Measurements from ENCODE around the gene KRT77.
"Not testable (repeated sequence)": the region's sequence is repeated elsewhere in the genome, so short reads cannot be mapped to it uniquely, and the experiment has no call there.

KRT77 gene

DNA sequence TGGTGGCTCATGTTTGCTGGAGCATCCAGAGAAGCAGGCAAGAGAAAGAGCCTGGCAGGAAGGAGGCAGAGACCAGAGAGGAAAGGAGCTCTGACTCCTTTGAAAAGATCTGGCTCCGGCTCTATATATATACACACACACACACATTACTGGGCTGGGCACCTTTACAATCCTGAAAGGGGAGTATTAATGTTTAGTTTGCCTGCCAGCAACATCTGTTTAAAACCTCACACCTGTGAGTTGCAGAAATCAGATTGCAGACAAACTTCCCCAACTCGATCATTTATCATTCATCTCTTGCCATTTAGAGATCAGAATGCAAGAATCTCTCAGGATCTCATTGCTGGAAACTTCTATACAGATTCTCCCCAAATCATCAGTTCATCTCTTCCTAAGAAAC is at the start of gene KRT77:
TSS of gene KRT77 (minus strand) at position 101 of the 400 bp plus-strand sequence. CDS start at position 11, 90 bp downstream.
- in situ Hi-C loops (cut with HindIII; ENCODE audit: low sequenced_read_pairs): loop anchor here (25.0 kb wide), 1 partner anchor 159 kb away; no protein-coding TSS in a partner anchor

- in situ Hi-C loops (cut with HindIII; ENCODE audit: low sequenced_read_pairs): no loop called here
Observed at GRCh38 chr12:52752516-52752915, 49.2 kb upstream of the KRT77 start.

DNA sequence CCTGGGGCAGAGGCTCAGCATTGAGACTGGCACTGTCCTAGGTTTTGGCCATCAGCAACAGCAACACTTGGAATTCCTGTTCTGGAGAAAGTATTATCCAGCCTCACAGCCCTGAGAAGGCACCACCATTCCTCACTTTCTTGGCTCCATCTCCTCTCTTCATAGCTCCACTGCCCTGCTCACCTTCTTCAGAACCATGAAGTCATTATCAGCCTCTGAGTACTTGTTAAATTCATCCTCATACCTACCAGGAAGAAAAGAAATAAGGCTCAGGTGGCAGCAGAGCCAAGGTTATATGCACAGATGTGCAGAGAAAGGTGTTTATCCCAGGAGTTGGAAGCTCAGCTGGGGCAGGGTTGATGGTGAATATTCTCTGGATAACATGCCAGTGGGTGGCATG is 48.5 kb upstream of the KRT77 start:
- in situ Hi-C loops (cut with HindIII; ENCODE audit: low sequenced_read_pairs): no loop called here

GRCh38 chr12:52750532-52750931 is 47.2 kb upstream of the KRT77 start:
- in situ Hi-C loops (cut with HindIII; ENCODE audit: low sequenced_read_pairs): not testable (repeated sequence)

GRCh38 chr12:52749827-52750226 is 46.5 kb upstream of the KRT77 start:
- in situ Hi-C loops (cut with HindIII; ENCODE audit: low sequenced_read_pairs): no loop called here

DNA sequence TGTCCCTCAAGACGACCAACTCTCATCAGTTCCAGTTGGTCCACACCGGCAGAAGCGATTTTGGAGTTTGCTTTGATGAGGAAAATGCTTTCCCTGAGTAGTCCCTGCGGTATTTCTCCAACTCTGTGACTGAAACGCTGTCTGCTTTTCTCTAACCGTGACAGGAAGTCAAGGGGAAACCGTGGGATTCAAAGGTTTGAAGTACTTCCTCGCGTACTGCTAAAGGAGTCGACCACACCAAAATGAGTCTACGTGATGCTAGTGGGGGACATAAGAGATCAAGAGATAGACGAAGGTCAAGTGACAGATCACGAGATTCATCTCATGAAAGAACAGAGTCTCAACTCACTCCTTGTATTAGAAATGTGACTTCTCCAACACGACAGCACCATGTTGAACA is 45.3 kb upstream of the KRT77 start:
- in situ Hi-C loops (cut with HindIII; ENCODE audit: low sequenced_read_pairs): no loop called here

DNA sequence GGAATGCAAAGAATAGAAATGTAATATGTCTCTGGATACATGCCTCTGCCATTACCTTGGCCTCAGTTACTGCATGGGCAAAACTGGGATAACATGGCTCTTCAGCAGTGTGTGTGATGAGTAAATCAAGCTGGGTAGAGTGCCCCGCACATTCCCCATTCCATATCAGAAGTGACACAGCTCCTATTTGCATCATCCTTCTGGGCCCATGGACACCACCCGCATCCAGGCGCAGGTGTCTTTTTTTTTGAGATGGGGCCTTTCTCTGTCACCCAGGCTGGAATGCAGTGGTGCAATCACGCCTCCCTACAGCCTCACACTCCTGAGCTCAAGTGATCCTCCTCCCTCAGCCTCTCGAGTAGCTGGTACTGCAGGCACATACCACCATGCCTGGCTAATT is 42.2 kb upstream of the KRT77 start:
- in situ Hi-C loops (cut with HindIII; ENCODE audit: low sequenced_read_pairs): no loop called here

DNA sequence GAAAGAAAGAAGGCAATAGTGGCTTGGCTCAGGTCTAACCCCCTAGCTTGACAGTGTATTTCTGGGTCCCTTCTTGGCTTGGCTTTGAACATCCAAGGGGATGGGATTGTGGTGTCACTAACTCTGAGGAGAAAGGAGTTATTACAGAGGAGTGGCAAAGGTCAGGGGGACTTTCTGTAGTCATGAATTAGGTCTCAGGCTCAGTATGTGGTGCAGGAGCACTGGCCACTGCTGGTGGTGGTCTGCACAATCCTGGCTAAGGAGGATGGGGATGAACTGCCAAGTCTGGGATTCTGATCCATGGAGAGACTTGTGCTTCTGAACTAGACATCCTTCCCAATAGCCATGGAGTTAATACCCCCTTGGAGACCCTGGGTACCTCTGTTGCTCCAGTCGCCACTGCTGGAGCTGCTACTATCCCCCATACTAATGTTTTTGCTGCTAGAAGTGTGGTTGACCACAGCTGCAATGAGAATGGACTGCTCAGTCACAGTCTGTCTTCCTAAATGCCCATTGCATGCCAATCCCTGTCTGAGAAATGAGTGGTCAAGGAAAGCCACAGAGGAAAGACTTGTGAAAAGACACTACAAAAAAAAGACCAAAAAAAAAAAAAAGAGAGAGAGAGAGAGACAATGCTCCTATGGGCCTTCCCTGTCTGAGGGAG is 41.3 kb upstream of the KRT77 start:
- in situ Hi-C loops (cut with HindIII; ENCODE audit: low sequenced_read_pairs): no loop called here

- in situ Hi-C loops (cut with HindIII; ENCODE audit: low sequenced_read_pairs): no loop called here
Observed at GRCh38 chr12:52742822-52743457, 39.6 kb upstream of the KRT77 start.

DNA sequence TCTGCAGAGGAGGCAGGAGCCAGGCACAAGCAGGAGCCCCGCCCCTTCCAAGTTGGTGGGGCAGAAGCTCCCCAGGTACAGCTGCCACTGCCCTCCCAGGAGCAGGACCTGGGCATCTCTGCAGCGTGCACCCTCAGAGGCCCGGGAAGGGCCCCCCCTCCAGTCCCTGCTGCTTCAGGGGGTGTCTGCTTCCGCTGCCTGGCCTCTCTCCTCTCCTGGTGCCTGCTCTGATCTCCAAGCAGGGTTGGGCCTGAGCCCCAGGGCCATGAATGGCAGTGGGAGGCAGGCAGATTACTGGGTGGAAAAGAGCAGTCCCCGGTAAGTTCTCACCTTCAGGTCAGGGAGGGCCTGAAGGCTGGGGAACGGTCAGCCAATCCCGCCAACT is 38.9 kb upstream of the KRT77 start:
- in situ Hi-C loops (cut with HindIII; ENCODE audit: low sequenced_read_pairs): no loop called here

DNA sequence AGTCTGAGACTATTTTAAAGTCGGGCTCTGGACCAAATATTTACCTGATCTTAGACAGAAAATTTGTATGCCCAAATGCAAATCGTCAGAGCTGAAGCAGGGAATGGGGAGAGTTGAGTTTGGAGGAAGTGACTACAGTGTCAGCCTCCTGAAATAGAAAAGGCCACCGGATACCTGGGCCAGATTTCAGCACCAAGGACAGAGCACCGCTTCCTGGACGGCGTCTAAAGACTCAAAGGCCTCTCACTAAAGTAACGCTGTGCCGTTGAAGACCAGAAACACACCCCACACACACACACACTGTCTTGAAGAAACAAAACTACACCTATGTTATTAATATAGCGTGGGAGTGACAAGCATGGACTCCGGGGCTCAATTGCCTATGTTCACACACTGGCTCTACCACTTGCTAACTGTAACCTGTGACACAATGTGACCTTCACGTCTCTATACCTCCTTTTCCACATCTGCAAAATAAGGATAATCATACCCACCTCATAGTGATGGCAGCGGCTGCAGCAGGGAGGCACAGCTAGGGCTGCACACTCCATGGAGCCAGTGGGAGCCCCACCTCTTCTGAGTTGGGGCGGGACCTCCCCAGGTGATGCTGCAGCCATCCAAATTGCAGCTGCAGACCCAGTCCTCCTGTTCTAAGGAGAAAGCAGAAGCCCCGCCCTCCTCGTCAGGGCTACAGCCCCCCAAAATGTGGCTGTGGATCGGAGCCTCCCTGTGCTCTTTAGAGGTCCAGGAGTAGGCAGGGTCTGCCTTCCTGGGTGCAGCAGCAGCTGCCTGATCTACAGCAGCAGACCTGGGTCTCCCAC is 38.3 kb upstream of the KRT77 start:
- in situ Hi-C loops (cut with HindIII; ENCODE audit: low sequenced_read_pairs): no loop called here

- in situ Hi-C loops (cut with HindIII; ENCODE audit: low sequenced_read_pairs): no loop called here
Observed at GRCh38 chr12:52740584-52740983, 37.3 kb upstream of the KRT77 start.

DNA sequence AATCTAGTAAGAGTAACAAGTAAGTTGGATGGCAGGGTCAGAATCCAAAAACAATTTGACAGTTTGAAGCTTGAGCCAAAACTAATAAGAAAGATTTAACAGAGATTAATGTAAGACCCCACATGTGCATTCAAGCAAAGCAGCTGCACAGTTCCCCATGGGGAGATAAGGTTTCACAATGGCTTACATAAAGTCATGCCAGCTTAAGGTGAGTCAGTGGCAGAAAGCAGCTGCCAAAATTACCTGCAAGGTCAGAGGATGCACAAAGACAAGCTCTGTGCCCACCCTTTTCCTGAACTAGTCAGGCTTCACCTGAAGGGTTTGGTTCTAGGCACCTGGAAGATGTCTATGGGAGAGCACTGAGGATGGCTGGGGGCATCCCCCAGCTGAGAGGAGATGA is 36.6 kb upstream of the KRT77 start:
- in situ Hi-C loops (cut with HindIII; ENCODE audit: low sequenced_read_pairs): no loop called here

DNA sequence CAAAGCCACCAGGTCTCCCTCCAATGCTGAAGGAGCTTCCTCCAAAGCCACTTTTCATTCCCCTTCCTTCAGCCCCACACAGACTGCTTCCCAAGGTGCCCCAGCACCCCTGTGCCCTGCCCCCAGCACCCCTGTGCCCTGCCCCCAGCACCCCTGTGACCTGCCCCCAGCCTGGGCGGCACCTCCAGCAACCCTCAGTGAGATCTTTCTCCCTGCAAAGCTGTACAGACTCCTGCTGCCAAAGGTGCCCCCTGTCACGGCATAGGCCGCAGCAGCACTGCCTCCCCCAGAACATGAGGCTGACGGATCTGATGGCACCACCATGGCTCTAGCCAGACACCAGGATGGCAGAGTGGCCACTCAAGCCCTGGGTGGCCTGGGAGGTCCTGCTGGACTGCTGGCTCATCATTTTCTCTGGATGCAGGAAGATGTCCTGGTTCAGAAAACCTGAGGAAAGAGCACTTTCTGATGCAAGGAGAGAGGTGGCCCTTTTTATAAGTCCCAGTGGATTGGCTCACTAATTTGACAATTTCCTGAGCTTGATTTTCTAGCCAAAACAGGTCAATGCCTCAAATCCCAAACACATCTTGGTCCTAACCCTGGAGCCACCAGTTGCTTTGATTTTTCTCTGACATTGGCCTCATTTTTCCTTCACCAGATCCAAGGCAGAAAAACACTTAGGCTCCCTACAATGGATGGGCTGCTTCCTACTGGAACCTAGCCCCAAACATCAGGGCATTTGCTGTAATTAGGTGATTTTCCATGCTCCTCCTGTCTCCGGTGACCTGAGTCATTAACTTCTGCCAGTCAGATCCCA is 32.7 kb upstream of the KRT77 start:
- in situ Hi-C loops (cut with HindIII; ENCODE audit: low sequenced_read_pairs): no loop called here

- in situ Hi-C loops (cut with HindIII; ENCODE audit: low sequenced_read_pairs): no loop called here
Observed at GRCh38 chr12:52735106-52735505, 31.8 kb upstream of the KRT77 start.

GRCh38 chr12:52730793-52731192 is 27.5 kb upstream of the KRT77 start:
- in situ Hi-C loops (cut with HindIII; ENCODE audit: low sequenced_read_pairs): no loop called here

DNA sequence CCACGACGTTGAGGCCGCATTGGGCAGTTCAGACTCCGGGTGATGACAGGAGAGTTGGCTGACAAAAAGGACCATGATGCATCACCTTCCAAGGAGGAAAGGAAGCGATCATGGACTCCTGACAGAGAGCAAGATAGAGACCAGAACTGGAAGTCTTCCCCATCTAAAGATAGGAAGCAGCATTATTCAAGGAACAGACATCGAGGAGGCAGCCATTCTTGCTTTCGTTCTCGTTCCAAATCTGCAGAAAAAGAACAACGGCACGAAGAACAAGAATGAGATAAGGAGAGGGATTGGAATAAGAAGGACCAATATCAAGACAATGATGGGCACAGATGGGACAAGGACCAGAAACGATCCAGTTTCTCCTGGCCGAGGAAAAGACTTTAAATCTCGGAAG is 27.1 kb upstream of the KRT77 start:
- in situ Hi-C loops (cut with HindIII; ENCODE audit: low sequenced_read_pairs): no loop called here

DNA sequence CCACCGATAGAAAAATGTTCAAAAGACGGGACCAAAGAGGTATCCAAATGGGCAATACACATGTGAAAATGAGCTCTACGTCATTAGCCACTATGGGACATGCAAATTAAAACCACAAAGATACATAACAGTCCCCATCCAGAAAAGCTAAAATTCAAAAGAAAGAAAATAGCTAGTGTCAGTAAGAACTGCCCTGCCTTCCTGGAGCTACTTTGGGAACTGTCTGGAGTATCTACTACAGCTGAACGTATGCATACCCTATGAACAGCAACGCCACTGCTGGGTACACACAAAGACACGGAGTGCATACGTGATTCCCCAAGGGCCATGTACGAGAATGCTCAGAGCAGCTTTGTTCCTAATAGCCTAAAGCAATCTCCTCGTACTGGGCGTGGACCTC is 25.8 kb upstream of the KRT77 start:
- in situ Hi-C loops (cut with HindIII; ENCODE audit: low sequenced_read_pairs): no loop called here

GRCh38 chr12:52728374-52728773 is 25.1 kb upstream of the KRT77 start:
- in situ Hi-C loops (cut with HindIII; ENCODE audit: low sequenced_read_pairs): no loop called here

- in situ Hi-C loops (cut with HindIII; ENCODE audit: low sequenced_read_pairs): no loop called here
Observed at GRCh38 chr12:52727037-52727436, 23.7 kb upstream of the KRT77 start.

DNA sequence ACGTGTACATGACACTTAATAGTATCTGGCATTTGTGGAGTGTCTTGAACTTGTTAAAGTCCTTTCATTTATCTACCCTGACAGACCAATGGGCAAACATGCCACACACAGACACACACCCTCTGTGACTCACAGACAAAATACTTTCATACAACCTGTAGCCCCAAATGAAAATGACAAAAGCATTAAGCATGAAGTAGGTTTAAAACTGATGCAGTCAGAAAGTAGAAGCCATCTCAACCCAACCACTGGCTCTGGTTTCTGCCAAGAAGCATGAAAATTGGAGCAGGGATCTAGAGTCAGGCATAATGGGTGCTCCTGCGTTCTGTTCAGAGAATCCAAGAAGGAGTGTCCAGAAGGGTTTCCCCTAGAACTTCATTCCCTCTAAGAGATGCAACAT is 23.1 kb upstream of the KRT77 start:
- in situ Hi-C loops (cut with HindIII; ENCODE audit: low sequenced_read_pairs): no loop called here

All from endothelial cell of hepatic sinusoid (primary cell).